ENCODE results near the gene DPT. TPM values are rescaled to one million over a fixed set of nuclear protein-coding genes. Genes with fewer than 3 reads are reported as not detected.

Gene DPT
- total RNA-seq, 1 donor from 2014 or later, result 310 TPM

DNA sequence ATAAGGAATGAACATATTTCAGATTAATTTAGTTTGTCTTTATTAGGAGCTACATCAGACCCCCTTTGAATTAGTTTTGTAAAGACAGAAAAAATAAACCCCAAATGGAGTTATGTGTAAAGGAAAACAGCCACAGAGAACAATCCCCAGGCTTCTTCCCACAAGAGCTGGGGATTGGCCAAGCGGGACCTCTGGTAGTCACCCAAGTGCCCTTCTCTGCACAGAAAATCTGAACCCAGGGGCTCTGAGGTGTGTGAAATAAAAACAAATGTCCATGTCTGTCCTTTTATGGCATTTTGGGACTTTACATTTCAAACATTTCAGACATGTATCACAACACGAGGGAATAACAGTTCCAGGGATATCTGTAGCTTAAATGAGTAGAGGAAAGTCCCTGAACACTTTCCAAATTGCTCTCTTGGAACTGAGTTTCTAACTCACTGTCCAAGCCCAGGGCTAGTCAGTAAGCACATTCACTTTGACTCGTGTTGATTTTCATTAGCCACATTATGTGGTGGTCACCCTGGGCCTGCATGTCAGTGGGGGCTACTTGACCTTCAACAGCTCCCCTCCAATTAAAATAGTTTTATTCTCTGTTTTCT is 22.5 kb downstream of the DPT start:
- DNase-seq (ENCODE audit: low spot score), result no peak

GRCh38 chr1:168700575-168701268 is 28.3 kb downstream of the DPT start:
- DNase-seq (ENCODE audit: low spot score), result no peak

DNA sequence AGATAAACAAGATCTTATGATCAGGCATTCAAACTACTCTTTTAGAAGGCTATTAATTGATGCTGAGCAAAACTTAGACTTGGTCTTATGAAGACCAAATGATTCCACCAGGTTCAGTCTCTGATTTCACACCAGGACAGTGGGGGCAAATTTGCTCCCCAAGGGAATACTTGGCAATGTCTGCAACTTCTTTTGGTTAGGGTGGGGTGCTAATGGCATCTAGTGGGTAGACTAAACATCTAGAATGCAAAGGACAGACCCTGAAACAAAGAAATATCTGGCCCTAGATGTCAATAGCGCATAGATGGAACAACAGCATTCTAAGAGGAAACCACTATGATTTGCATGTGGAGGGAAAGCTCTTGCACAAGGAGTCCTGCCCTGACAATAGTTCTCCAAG is 30.6 kb downstream of the DPT start:
- DNase-seq (ENCODE audit: low spot score), result no peak

DNA sequence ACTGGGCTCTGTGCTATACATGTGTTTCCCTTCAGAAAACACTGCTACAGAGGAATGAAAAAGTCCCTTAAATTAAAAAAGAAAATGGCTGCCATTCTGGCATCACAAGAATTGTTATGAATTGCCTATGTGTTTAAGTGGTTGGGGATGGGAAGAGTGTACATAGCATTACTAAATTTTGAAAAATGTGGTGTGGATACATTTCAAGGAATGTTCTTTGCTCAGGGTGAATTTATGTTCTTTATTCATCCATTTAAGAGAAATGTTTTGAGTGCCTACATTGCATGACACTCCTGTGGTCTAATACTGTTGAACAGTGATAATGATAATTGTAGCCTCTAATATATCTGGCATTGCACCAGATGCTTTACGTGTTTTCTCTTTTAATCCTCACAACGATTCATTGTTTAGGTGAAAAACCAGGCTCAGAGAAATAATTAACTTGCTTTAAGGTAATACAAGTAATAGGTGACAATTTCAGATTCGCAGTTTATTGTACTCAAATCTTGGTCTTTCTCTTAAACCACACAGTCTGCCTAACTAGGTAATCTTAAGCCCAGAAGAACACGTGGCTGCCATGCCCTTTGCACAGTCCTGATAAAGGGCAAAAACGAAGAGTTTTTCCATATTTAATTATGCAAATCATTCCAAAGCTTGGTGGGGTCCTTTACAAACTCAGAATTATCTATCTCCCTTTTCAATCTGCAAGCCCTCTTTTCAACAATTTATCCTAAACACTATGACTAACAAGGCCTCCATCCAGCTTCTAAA is 31.5 kb downstream of the DPT start:
- DNase-seq (ENCODE audit: low spot score), result no peak

- DNase-seq (ENCODE audit: low spot score), result no peak
Measured at GRCh38 chr1:168696125-168696760, 32.8 kb downstream of the DPT start.

GRCh38 chr1:168693872-168694238 is 35.2 kb downstream of the DPT start:
- DNase-seq (ENCODE audit: low spot score), result no peak

GRCh38 chr1:168693197-168693871 is 35.7 kb downstream of the DPT start:
- no peak for DNase-seq (ENCODE audit: low spot score)

GRCh38 chr1:168692472-168692871 is 36.5 kb downstream of the DPT start:
- DNase-seq (ENCODE audit: low spot score), result no peak

DNA sequence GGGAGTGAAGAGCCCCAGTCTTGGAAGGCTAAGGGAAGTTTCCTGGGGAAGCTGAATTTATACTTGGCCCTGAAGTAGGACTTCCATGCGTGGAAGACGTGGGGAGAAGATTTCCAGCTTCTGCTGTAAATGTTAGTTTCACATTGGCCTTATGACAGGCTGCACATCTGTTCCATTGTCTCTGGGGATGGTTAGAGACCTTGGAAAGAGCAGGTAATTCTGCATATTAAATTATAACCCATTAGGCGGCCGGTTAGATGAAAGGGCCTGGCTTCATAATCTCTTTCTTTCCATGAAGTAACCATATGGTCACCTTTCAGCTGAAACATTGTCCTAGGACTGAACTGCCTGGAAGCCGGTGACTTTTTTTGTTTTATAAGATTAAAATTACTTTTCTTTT is 37.5 kb downstream of the DPT start:
- DNase-seq (ENCODE audit: low spot score), result no peak

DNA sequence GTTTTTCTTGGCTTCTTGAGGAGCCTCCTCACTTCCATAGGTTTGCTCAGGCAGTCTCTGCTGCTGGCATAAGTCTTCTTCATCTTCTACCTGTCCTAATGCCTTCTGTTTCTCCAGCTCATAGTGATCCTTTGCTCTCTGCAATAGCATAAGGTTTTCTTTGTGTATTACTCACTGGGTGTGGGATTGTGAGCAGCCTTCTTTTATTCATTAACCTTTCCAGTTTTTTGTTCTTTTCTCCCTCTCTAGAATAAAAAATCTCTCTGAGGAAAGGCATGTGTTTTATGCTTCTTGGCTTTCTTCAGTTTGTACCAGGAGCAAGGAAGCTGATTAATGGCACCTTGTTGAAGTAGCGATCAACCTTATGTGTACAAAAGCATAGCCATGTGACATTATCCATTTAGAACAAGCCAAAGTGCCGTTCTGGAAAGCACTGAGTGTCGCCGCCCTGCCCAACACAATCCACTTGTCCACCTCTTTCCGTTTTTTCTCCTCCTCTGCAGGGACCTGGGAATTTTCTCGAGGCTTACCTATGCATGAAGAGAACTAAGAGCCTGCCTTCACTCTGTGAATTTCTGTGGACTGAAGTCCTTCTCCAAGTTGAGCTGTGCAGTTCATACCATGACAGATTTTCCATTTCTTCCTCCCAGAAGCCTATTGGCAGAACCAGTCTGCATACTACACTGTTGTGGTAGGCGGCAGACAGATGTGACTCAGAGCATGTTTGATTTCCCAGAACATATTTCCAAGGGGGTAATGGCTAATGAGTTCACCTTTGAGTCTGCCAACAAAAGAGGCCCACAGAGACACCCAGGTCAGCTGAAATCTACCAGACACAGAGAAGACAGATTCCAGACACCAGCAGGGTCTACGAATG is 39.0 kb downstream of the DPT start:
- DNase-seq (ENCODE audit: low spot score), result no peak

DNA sequence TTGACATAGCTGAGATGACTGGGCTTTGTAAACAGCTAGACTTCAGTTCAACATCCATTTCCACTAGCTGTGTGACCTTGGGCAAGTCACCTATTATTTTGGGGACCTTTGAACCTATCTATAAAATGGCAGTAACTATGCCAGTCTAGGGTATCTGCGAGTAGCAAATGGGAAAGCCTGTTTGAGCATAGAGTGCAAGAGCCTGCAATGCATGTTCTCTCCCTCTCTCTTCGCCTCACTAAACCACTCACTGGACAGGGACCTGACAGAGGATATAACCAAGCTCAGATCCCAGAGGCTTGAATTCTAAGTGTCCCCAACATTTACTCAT is 39.7 kb downstream of the DPT start:
- no peak for DNase-seq (ENCODE audit: low spot score)

- DNase-seq (ENCODE audit: low spot score), result no peak
Measured at GRCh38 chr1:168688644-168689326, 40.2 kb downstream of the DPT start.

DNA sequence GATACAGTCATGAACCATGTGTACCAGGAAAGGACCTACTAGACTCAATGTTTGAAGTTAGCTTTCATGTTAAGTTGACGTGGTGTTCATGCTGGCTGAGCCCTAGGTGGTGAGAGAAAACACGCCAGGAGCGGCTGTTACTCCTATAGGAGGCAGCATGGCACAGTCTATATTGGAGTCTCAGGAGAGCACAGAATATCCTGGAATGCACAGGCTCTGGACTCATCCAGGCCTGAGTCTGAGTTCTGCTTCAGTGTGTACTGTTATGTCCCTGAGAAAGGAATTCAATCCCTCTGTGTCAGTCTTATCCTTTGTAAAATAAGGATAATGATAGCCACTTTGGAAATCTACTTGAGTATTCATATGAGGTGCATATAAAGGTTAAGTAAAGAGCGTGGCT is 41.2 kb downstream of the DPT start:
- DNase-seq (ENCODE audit: low spot score), result no peak

- DNase-seq (ENCODE audit: low spot score), result no peak
Measured at GRCh38 chr1:168686666-168687065, 42.3 kb downstream of the DPT start.

GRCh38 chr1:168683871-168684270 is 45.1 kb downstream of the DPT start:
- no peak for DNase-seq (ENCODE audit: low spot score)

- DNase-seq (ENCODE audit: low spot score), result no peak
Measured at GRCh38 chr1:168676861-168677260, 52.1 kb downstream of the DPT start.

DNA sequence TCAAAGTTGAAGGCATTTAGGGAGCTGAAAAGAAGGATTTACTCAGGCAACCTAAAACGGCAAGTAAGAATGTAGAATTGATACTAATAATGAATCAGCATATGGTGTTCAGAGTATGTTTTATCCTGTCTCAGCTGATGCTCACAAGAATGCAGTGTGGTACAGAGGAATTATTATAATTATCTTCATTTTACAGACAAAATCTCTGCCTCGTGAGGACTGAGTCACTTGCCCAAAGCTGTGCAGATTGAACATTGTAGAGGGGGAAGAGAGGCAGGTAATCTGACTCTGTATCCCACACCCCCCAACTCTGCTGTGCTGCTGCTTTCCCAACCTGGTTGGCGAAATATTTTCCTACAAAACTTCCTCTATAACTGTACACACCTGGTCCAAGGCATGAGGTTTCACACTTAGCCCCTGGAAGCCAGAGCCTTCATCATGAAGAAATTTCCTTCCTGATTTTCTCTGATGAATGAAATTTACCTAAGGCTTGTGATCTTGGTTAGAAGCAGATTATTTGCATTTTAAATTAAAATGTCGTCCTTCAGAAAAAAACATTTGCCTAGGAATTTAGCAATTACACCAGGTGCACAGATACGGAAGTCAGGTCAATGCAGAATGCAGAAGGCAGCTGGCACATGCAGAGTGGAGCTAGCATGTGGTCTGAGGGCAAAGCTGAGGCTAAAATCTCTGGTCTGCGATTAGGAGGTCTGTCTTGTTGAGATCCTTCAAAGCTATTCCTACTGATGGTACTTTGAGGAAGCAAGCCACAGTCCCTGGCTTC is 52.8 kb downstream of the DPT start:
- DNase-seq (ENCODE audit: low spot score), result no peak

- DNase-seq (ENCODE audit: low spot score), result no peak
Measured at GRCh38 chr1:168673974-168674683, 54.9 kb downstream of the DPT start.

- DNase-seq (ENCODE audit: low spot score), result no peak
Measured at GRCh38 chr1:168672278-168672677, 56.7 kb downstream of the DPT start.
